WTC11 (cell line): ENCODE data around the gene PRPF40A. TPM values are rescaled to one million over a fixed set of nuclear protein-coding genes. Genes with fewer than 3 reads are reported as not detected.

Source experiments
- ATAC-seq: fragments of 200-7000 bp; cut with Tn5 transposase; 2 replicates; pipeline ENCODE4 v1.10.0; 2021; ENCODE audit warnings: mild to moderate bottlenecking, moderate library complexity
- CTCF ChIA-PET: fragments of 300-600 bp; sonication (Branson Sonifier 250); formaldehyde crosslinking; loops from one replicate; lab custom pipeline; 2021; ENCODE audit warnings: antibody characterized with exemption; lab: Charles Lee
- POLR2A ChIA-PET: fragments of 350-600 bp; sonication (Branson Sonifier 250); formaldehyde crosslinking; loops from one replicate; lab custom pipeline; 2021; ENCODE audit warnings: antibody characterized with exemption; lab: Charles Lee
- DNase-seq: peaks from one replicate; pipeline ENCODE4 v3.0.0; 2021; ENCODE audit warnings: low spot score
- H3K27ac Mint-ChIP-seq: 2 replicates; pipeline ENCODE4 v1.8.0; 2021; ENCODE audit warnings: mixed read lengths
- H3K27me3 Mint-ChIP-seq: 2 replicates; pipeline ENCODE4 v1.8.0; 2021; ENCODE audit warnings: low read depth, mild to moderate bottlenecking, moderate library complexity, mixed read lengths
- H3K36me3 Mint-ChIP-seq: 2 replicates; pipeline ENCODE4 v1.8.0; 2021; ENCODE audit warnings: mixed read lengths
- H3K4me1 Mint-ChIP-seq: 2 replicates; pipeline ENCODE4 v1.8.0; 2022; ENCODE audit warnings: mixed read lengths
- H3K4me3 Mint-ChIP-seq: 2 replicates; pipeline ENCODE4 v1.8.0; 2021; ENCODE audit warnings: mild to moderate bottlenecking, moderate library complexity, mixed read lengths
- H3K9me3 Mint-ChIP-seq: 2 replicates; pipeline ENCODE4 v1.8.0; 2021; ENCODE audit warnings: mixed read lengths
- AR ChIP-seq: fragments of 250-450 bp; sonication (Bioruptor Pico); IDR thresholded peaks from 2 replicates; pipeline ENCODE4 v1.9.0; 2021; ENCODE audit warnings: mild to moderate bottlenecking
- ATF1 ChIP-seq: sonication (generic); formaldehyde crosslinking; IDR thresholded peaks from 2 replicates; pipeline ENCODE4 v1.8.1; 2023; ENCODE audit warnings: mild to moderate bottlenecking, moderate library complexity, missing genetic modification reagents
- ATF6 ChIP-seq: sonication (generic); formaldehyde crosslinking; IDR thresholded peaks from 2 replicates; pipeline ENCODE4 v1.8.1; 2023; ENCODE audit warnings: mild to moderate bottlenecking, missing genetic modification reagents
- EMX1 ChIP-seq: fragments of 250-450 bp; sonication (Bioruptor Pico); IDR thresholded peaks from 2 replicates; pipeline ENCODE4 v1.8.0; 2021; ENCODE audit warnings: mild to moderate bottlenecking
- ERG ChIP-seq: fragments of 250-450 bp; sonication (Bioruptor Pico); IDR thresholded peaks from 2 replicates; pipeline ENCODE4 v1.8.0; 2021; ENCODE audit warnings: mild to moderate bottlenecking
- ESRRA ChIP-seq: sonication (generic); formaldehyde crosslinking; IDR thresholded peaks from 2 replicates; pipeline ENCODE4 v1.8.1; 2022; ENCODE audit warnings: mild to moderate bottlenecking, missing genetic modification reagents, borderline replicate concordance
- FOXJ3 ChIP-seq: sonication (generic); formaldehyde crosslinking; IDR thresholded peaks from 2 replicates; pipeline ENCODE4 v1.9.0; 2021; ENCODE audit warnings: missing genetic modification reagents, mild to moderate bottlenecking, borderline replicate concordance
- FOXP1 ChIP-seq: sonication (generic); formaldehyde crosslinking; IDR thresholded peaks from 2 replicates; pipeline ENCODE4 v1.8.0; 2022; ENCODE audit warnings: missing genetic modification reagents, mild to moderate bottlenecking, moderate library complexity, borderline replicate concordance
- GTF2I ChIP-seq: fragments of 250-450 bp; sonication (Bioruptor Pico); conservative IDR thresholded peaks from 2 replicates; pipeline ENCODE4 v1.4.0; 2021; ENCODE audit warnings: mild to moderate bottlenecking
- HMGA2 ChIP-seq: fragments of 250-450 bp; sonication (Bioruptor Pico); IDR thresholded peaks from 2 replicates; pipeline ENCODE4 v1.4.0; 2021; ENCODE audit warnings: mild to moderate bottlenecking, moderate library complexity
- IRF2 ChIP-seq: sonication (generic); formaldehyde crosslinking; IDR thresholded peaks from 2 replicates; pipeline ENCODE4 v1.8.0; 2022; ENCODE audit warnings: low read depth, missing genetic modification reagents, borderline replicate concordance
- JUN ChIP-seq: sonication (generic); formaldehyde crosslinking; IDR thresholded peaks from 2 replicates; pipeline ENCODE4 v1.8.0; 2023; ENCODE audit warnings: mild to moderate bottlenecking, missing genetic modification reagents
- KAT7 ChIP-seq: sonication (generic); formaldehyde crosslinking; IDR thresholded peaks from 2 replicates; pipeline ENCODE4 v1.8.1; 2023; ENCODE audit warnings: missing genetic modification reagents, mild to moderate bottlenecking, borderline replicate concordance
- NFYB ChIP-seq: sonication (generic); formaldehyde crosslinking; conservative IDR thresholded peaks from 2 replicates; pipeline ENCODE4 v1.8.0; 2022; ENCODE audit warnings: low read depth, missing genetic modification reagents
- PRRX2 ChIP-seq: fragments of 250-450 bp; sonication (Bioruptor Pico); IDR thresholded peaks from 2 replicates; pipeline ENCODE4 v1.8.0; 2021; ENCODE audit warnings: mild to moderate bottlenecking
- RORB ChIP-seq: fragments of 250-450 bp; sonication (Bioruptor Pico); IDR thresholded peaks from 2 replicates; pipeline ENCODE4 v1.9.0; 2021; ENCODE audit warnings: mild to moderate bottlenecking
- SOX15 ChIP-seq: fragments of 250-450 bp; sonication (Bioruptor Pico); IDR thresholded peaks from 2 replicates; pipeline ENCODE4 v1.9.0; 2021; ENCODE audit warnings: mild to moderate bottlenecking
- TEAD4 ChIP-seq: sonication (generic); formaldehyde crosslinking; IDR thresholded peaks from 2 replicates; pipeline ENCODE4 v1.8.0; 2022; ENCODE audit warnings: mild to moderate bottlenecking, missing genetic modification reagents
- ZBTB21 ChIP-seq: sonication (generic); formaldehyde crosslinking; IDR thresholded peaks from 2 replicates; pipeline ENCODE4 v1.8.1; 2023; ENCODE audit warnings: mild to moderate bottlenecking, missing genetic modification reagents, borderline replicate concordance
- ZNF138 ChIP-seq: sonication (generic); formaldehyde crosslinking; conservative IDR thresholded peaks from 2 replicates; pipeline ENCODE4 v1.8.1; 2022; ENCODE audit warnings: mild to moderate bottlenecking, moderate library complexity, missing genetic modification reagents
- ZNF232 ChIP-seq: sonication (generic); formaldehyde crosslinking; IDR thresholded peaks from 2 replicates; pipeline ENCODE4 v1.8.0; 2022; ENCODE audit warnings: mild to moderate bottlenecking, missing genetic modification reagents
- ZNF671 ChIP-seq: fragments of 250-450 bp; sonication (Bioruptor Pico); IDR thresholded peaks from 2 replicates; pipeline ENCODE4 v1.8.0; 2021; ENCODE audit warnings: mild to moderate bottlenecking
- ZSCAN18 ChIP-seq: fragments of 250-450 bp; sonication (Bioruptor Pico); IDR thresholded peaks from 2 replicates; pipeline ENCODE4 v2.1.2; 2022; ENCODE audit warnings: mild to moderate bottlenecking, moderate library complexity
- total RNA-seq: library from RNA; stranded (reverse); gene quantifications from 3 replicates; pipeline ENCODE4 v1.2.3, GENCODE V29; 2021
- TF ChIP-seq, protein P1 (sequence below): sonication (generic); formaldehyde crosslinking; IDR thresholded peaks from 2 replicates; pipeline ENCODE4 v1.8.1; 2023; ENCODE audit warnings: mild to moderate bottlenecking, missing genetic modification reagents, moderate library complexity
- TF ChIP-seq, protein P2 (sequence below): fragments of 250-450 bp; sonication (Bioruptor Pico); IDR thresholded peaks from 2 replicates; pipeline ENCODE4 v1.9.0; 2021; ENCODE audit warnings: mild to moderate bottlenecking

PRPF40A gene
- total RNA-seq, 1 experiment from 2014 or later, result 189 TPM

GRCh38 chr2:152624805-152625204 is 92.5 kb downstream of the PRPF40A start:
- ATAC-seq, result no peak
- CTCF ChIA-PET, result no interaction called here
- H3K27me3 Mint-ChIP-seq, result no peaks in the 10 kb centered on the region

DNA sequence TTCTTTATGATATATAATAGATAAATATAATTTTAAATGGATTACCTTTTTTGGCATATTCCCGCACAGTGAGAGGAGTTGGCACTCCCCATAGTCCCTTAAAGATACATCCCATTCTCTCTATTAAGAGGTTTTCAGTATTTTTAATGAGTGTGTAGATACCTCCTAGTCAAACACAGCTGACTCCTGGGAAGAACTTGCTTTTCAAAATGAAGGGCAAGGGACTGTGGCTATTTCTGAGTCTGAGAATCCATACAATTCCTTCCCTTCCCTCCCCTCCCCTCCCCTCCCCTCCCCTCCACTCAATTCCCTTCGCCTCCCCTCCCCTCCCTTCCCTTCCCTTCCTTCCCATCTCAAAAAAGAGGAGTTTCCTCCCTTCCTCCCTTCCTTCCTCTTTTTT is 93.5 kb downstream of the PRPF40A start:
- no peaks in the 10 kb centered on the region for H3K27me3 Mint-ChIP-seq
- no peak overlapping the region for H3K27ac Mint-ChIP-seq
- no peak for DNase-seq
- no peaks in the 10 kb centered on the region for H3K4me1 Mint-ChIP-seq
- peaks cover 34% of the 10 kb centered on the region for H3K36me3 Mint-ChIP-seq
- ChIA-PET POLR2A (interaction anchor here (0.5 kb wide), 1 partner anchor 410 kb away, joined by 4 read pairs; no protein-coding TSS in a partner anchor), CTCF (no interaction called here)
- no peak for ATAC-seq
- no peak overlapping the region for H3K4me3 Mint-ChIP-seq
- no peaks in the 10 kb centered on the region for H3K9me3 Mint-ChIP-seq
- no peak for TF ChIP-seq ATF6
- TF ChIP-seq GTF2I (CRISPR knock-in tag), result no peak
- TF ChIP-seq IRF2 (CRISPR knock-in tag), result no peak
- TF ChIP-seq, protein P1, sequence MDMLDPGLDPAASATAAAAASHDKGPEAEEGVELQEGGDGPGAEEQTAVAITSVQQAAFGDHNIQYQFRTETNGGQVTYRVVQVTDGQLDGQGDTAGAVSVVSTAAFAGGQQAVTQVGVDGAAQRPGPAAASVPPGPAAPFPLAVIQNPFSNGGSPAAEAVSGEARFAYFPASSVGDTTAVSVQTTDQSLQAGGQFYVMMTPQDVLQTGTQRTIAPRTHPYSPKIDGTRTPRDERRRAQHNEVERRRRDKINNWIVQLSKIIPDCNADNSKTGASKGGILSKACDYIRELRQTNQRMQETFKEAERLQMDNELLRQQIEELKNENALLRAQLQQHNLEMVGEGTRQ, result no peak
- TF ChIP-seq ZNF138 (CRISPR knock-in tag), result no peak
- no peak for TF ChIP-seq ZBTB21
- TF ChIP-seq RORB (CRISPR knock-in tag), result no peak
- TF ChIP-seq AR, result no peak

More at GRCh38 chr2:152624805-152625204, 92.5 kb downstream of the PRPF40A start:
- H3K4me3 Mint-ChIP-seq, result no peak overlapping the region
- no peaks in the 10 kb centered on the region for H3K9me3 Mint-ChIP-seq
- no peak for DNase-seq
- no peak for TF ChIP-seq ESRRA (CRISPR knock-in tag)
- TF ChIP-seq KAT7 (CRISPR knock-in tag), result no peak
- TF ChIP-seq ZNF232 (CRISPR knock-in tag), result no peak
- TF ChIP-seq ZSCAN18 (CRISPR knock-in tag), result no peak
- no peak for TF ChIP-seq EMX1 (CRISPR knock-in tag)
- TF ChIP-seq PRRX2 (CRISPR knock-in tag), result no peak
- TF ChIP-seq AR, result no peak
- TF ChIP-seq ZNF671, result no peak
- TF ChIP-seq GTF2I (CRISPR knock-in tag), result no peak
- TF ChIP-seq JUN (CRISPR knock-in tag), result no peak
- TF ChIP-seq FOXP1 (CRISPR knock-in tag), result no peak
- TF ChIP-seq NFYB, result no peak
- TF ChIP-seq TEAD4, result no peak
- no peak for TF ChIP-seq ZBTB21
- no peak for TF ChIP-seq ATF1 (CRISPR knock-in tag)
- no peak for TF ChIP-seq SOX15 (CRISPR knock-in tag)
- TF ChIP-seq, protein P2, sequence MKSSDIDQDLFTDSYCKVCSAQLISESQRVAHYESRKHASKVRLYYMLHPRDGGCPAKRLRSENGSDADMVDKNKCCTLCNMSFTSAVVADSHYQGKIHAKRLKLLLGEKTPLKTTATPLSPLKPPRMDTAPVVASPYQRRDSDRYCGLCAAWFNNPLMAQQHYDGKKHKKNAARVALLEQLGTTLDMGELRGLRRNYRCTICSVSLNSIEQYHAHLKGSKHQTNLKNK (CRISPR knock-in tag), result no peak
- no peak for TF ChIP-seq ERG
- TF ChIP-seq FOXJ3 (CRISPR knock-in tag), result no peak
- TF ChIP-seq HMGA2 (CRISPR knock-in tag), result no peak
- POLR2A ChIA-PET, result interaction anchor here (0.6 kb wide), 1 partner anchor 409 kb away, joined by 3 read pairs; no protein-coding TSS in a partner anchor
- H3K36me3 Mint-ChIP-seq, result peaks cover 30% of the 10 kb centered on the region
- no peaks in the 10 kb centered on the region for H3K4me1 Mint-ChIP-seq
- no peak overlapping the region for H3K27ac Mint-ChIP-seq
